Astrocyte of the spinal cord (primary cell): Measurements from ENCODE around the gene CRYZ.
A peak's percentile ranks its signal among the peaks of the same experiment; 100 is the strongest.
"Not testable (repeated sequence)": the region's sequence is repeated elsewhere in the genome, so short reads cannot be mapped to it uniquely, and the experiment has no call there.

Experiments
- DNase-seq: peaks from one replicate; pipeline ENCODE4 v3.0.0; 2011; ENCODE audit warnings: low read depth, low spot score
- H3K4me3 ChIP-seq: 2 replicates; pipeline ENCODE4 v1.5.1; 2011; ENCODE audit warnings: low read depth, mild to moderate bottlenecking, low read length, moderate library complexity
- in situ Hi-C: cut with HindIII; loops from 2 replicates; pipeline ENCODE4 v1.10.0; 2017; ENCODE audit warnings: low sequenced_read_pairs
- TF ChIP-seq, protein P1 (sequence below): IDR thresholded peaks from 2 replicates; pipeline ENCODE4 v1.5.1; 2012; ENCODE audit warnings: low read depth, mild to moderate bottlenecking, low read length, inconsistent platforms

Gene CRYZ

DNA sequence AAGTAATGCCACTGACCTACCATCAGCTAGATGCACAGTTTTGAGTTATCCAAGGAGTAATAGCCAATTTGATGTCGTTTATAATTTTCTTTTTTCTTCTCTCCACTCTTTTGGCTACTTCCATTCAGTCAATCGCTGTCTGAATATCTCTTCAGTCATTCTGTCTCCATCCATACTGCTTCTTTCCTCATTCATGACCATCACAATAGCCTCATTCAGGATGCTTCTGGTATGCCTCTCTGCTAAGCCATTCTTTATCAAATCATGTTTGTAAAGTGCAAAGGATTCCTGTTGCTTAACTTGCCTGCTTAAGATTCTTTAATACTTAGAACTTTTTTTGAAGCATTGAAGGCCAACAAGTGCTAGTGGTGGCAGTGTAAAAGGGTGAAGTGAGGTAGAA lies 20.3 kb upstream of the CRYZ start:
- no peak overlapping the region for H3K4me3 ChIP-seq
- TF ChIP-seq, protein P1, sequence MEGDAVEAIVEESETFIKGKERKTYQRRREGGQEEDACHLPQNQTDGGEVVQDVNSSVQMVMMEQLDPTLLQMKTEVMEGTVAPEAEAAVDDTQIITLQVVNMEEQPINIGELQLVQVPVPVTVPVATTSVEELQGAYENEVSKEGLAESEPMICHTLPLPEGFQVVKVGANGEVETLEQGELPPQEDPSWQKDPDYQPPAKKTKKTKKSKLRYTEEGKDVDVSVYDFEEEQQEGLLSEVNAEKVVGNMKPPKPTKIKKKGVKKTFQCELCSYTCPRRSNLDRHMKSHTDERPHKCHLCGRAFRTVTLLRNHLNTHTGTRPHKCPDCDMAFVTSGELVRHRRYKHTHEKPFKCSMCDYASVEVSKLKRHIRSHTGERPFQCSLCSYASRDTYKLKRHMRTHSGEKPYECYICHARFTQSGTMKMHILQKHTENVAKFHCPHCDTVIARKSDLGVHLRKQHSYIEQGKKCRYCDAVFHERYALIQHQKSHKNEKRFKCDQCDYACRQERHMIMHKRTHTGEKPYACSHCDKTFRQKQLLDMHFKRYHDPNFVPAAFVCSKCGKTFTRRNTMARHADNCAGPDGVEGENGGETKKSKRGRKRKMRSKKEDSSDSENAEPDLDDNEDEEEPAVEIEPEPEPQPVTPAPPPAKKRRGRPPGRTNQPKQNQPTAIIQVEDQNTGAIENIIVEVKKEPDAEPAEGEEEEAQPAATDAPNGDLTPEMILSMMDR = no peak
- DNase-seq = no peak
- in situ Hi-C loops = no loop called here

DNA sequence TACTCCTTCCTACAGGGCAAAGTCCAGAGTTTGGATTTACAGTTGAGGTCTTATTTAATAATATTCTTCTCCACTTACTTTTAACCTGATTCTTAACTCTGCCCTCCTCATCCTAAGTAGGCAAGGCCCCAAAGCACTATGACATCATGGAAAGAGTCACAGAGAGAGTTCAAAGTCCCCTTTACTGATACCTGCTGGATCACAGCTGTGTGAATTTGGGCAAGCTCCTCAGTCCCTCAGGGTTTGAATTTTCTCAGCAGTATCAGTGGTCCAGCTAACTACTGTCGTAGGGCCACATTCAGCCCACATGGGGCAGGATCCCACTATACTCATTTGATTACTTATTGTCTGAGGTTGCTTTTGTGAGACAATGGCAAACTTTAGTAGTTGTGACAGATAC lies 16.1 kb upstream of the CRYZ start:
- no peak for DNase-seq
- in situ Hi-C loops = no loop called here
- TF ChIP-seq, protein P1 = no peak
- H3K4me3 ChIP-seq = no peak overlapping the region

DNA sequence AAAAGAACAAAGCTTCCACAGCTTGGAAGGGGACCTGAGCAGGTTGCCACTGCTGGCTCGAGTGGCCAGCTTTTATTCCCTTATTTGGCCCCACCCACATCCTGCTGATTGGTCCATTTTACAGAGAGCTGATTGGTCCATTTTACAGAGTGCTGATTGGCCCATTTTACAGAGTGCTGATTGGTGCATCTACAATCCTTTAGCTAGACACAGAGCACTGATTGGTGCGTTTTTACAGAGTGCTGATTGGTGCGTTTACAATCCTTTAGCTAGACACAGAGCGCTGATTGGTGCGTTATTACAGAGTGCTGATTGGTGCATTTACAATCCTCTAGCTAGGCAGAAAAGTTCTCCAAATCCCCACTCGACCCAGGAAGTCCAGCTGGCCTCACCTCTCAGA lies 12.4 kb upstream of the CRYZ start:
- H3K4me3 ChIP-seq, DNase-seq, in situ Hi-C loops: not testable (repeated sequence)

DNA sequence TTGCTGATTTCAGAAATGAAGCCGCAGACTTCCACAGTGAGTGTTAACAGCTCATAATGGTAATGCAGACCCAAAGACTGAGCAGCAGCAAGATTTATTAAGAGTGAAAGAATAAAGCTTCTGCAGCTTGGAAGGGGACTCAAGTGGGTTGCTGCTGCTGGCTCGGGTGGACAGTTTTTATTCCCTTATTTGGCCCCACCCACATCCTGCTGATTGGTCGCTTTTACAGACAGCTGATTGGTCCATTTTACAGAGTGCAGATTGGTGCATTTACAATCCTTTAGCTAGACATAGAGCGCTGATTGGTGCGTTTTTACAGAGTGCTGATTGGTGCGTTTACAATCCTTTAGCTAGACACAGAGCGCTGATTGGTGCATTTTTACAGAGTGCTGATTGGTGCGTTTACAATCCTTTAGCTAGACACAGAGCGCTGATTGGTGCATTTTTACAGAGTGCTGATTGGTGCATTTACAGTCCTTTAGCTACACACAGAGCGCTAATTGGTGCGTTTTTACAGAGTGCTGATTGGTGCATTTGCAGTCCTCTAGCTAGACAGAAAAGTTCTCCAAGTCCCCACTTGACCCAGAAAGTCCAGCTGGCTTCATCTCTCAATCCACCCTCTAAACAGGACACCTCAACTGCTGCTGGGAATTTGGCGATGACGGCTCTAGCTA lies 7.6 kb upstream of the CRYZ start:
- in situ Hi-C loops, H3K4me3 ChIP-seq, DNase-seq: not testable (repeated sequence)

DNA sequence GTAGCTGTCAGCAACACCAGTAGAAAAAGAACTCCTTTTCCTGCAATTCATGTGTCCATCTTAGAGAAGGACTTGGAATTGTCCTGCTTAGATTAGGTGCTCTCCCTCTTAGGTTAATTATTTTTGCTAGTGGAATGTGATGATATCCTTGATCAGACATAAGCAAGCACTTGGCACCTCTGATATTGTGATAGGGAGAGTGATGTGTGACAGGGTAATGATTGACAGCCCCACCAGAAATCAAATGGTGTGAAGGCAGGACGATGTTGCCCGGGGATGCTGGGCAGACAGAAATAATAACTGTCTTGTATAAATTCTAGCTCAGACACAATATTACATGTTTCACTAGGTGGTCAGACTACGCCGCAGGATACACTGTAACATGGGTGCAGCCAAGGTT lies 4.5 kb upstream of the CRYZ start:
- H3K4me3 ChIP-seq = no peak overlapping the region
- DNase-seq = no peak
- in situ Hi-C loops = no loop called here
- TF ChIP-seq, protein P1 = no peak

DNA sequence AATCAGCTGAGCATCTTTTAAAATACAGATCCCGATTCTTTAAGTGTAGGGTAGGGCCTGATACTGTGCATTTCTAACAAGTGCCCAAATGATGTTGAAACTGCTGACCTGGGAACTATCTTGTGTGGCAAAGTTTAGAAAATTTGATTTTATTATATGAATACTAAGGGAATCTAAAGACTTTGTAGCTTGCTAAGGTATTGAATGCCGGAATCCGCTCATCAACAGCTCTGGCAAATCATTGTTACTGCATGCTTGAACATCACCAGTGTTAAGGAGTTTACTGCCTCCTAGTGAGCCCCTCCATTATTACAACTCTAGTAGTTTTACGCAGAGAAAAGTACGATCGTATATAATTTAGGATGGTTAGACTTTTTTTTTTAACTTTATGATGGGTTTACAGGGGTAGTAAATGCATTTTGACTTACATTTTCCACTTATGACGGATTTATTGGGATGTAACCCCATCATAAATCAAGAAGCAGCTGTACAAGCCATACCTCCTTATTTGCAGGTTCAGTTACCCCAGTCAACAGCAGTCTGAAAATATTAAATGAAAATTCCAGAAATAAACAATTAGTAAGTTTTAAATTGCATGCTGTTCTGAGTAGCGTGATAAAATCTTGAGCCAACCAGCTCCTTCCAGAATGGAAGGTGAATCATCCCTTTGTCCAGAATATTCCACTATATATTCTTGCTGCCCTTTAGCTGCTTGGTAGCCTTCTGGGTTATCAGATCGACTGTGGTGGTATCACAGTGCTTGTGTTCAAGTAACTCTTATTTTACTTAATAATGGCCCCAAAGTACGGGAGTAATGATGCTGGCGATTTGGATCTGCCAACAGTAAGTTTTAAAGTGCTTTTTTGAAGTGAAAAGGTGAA lies 994 bp upstream of the CRYZ start:
- peak; percentile 83 for DNase-seq
- peak overlapping the region; percentile 95 for H3K4me3 ChIP-seq
- in situ Hi-C loops = no loop called here
- TF ChIP-seq, protein P1 = peak; percentile 77

DNA sequence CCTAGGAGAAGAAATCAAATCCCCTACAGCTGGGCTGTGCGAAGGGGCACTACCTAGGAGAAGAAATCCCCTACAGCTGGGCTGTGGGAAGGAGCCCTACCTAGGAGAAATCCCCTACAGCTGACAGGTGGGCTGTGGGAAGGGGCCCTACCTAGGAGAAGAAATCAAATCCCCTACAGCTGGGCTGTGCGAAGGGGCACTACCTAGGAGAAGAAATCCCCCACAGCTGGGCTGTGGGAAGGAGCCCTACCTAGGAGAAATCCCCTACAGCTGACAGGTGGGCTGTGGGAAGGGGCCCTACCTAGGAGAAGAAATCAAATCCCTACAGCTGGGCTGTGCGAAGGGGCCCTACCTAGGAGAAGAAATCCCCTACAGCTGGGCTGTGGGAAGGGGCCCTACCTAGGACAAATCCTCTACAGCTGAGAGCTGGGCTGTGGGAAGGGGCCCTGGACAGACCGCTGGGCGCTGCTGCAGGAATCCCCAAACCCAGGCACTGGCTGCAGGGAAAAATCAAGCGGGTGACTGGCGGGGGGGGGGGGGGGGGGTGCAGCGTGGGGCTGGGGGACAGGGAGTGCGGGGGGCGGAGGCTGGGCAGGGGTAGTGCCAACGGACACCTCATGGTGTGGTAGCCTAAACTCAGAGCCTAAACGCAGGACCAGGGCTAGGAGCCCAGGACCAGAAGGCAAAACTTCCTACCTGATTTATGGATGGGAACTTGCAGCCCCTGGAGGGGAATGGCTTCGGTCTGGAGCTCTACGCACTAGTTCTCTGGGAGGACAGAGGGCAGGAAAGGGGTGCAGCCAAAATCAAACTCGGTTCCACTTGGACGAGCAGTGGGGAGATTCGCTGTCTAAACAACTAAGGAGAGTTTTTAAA lies 541 bp downstream of the CRYZ start:
- H3K4me3 ChIP-seq = peak overlapping the region; percentile 95
- DNase-seq, in situ Hi-C loops: not testable (repeated sequence)
